B cell (primary cell): ENCODE data around the gene ZNF277. TPM values are rescaled to one million over a fixed set of nuclear protein-coding genes. Genes with fewer than 3 reads are reported as not detected.

Experiments used
- ATAC-seq: fragments of 200-7000 bp; cut with Tn5 transposase; one replicate; pipeline ENCODE4 v1.10.0; 2021; ENCODE audit warnings: low read depth, mild to moderate bottlenecking, moderate number of reproducible peaks, moderate library complexity
- CTCF ChIA-PET: fragments of 350-600 bp; sonication (Branson Sonifier 250); formaldehyde crosslinking; loops from one replicate; lab custom pipeline; 2021; ENCODE audit warnings: antibody characterized with exemption, inconsistent platforms; lab: Charles Lee
- POLR2A ChIA-PET: fragments of 350-600 bp; sonication (Branson Sonifier 250); formaldehyde crosslinking; loops from one replicate; lab custom pipeline; 2021; ENCODE audit warnings: antibody characterized with exemption; lab: Charles Lee
- DNase-seq: peaks from one replicate; pipeline ENCODE4 v3.0.0; 2013
- H2AFZ ChIP-seq: 2 replicates; pipeline ENCODE4 v1.6.1; 2012; ENCODE audit warnings: mild to moderate bottlenecking, low read depth, low read length; ENCODE audit not compliant: insufficient read depth, poor library complexity, severe bottlenecking
- H3K27ac ChIP-seq, 2 donors: 1 replicate in 1 of 2; 2 replicates in 1 of 2; pipeline ENCODE4 v1.5.1; 2012 to 2013; ENCODE audit warnings: low read length in 2 of 2, mild to moderate bottlenecking in 2 of 2, moderate library complexity in 1 of 2
- H3K27me3 ChIP-seq, 4 experiments: fragments of 200-600 bp in 1 of 4; sonication (generic) in 1 of 4; replicated peaks in 1 of 4; 1 replicate in 2 of 4; 2 replicates in 2 of 4; pipeline versions ENCODE4 v1.6.1 to v1.7.0; 2013 to 2016; ENCODE audit warnings: low read length in 3 of 4, mild to moderate bottlenecking in 2 of 4, mixed read lengths in 1 of 4, moderate library complexity in 1 of 4; ENCODE audit not compliant: insufficient read depth in 4 of 4, control insufficient read depth in 3 of 4; ENCODE audit errors: control extremely low read depth in 1 of 4
- H3K36me3 ChIP-seq, 2 experiments: replicated peaks in 1 of 2; 1 replicate in 1 of 2; 2 replicates in 1 of 2; pipeline versions ENCODE4 v1.6.1 to v1.7.1; 2013; ENCODE audit warnings: low read length in 1 of 2; ENCODE audit not compliant: insufficient read depth in 2 of 2, control insufficient read depth in 1 of 2; ENCODE audit errors: control extremely low read depth in 1 of 2, extremely low read depth in 1 of 2
- H3K4me1 ChIP-seq, 2 donors: fragments of 200-600 bp in 1 of 2; sonication (generic) in 1 of 2; 1 replicate in 1 of 2; 2 replicates in 1 of 2; pipeline versions ENCODE4 v1.5.1 to v1.6.1; 2013 to 2017; ENCODE audit warnings: low read length in 2 of 2; ENCODE audit not compliant: control insufficient read depth in 2 of 2, insufficient read depth in 2 of 2
- H3K4me2 ChIP-seq: replicated peaks from 2 replicates; pipeline ENCODE3; 2012; ENCODE audit warnings: mild to moderate bottlenecking, low read depth, low read length; ENCODE audit not compliant: poor library complexity, severe bottlenecking
- H3K4me3 ChIP-seq, 5 experiments: fragments of 200-600 bp in 1 of 5; sonication (generic) in 1 of 5; 1 replicate in 3 of 5; 2 replicates in 2 of 5; pipeline versions ENCODE4 v1.5.1 to v1.7.0; 2011 to 2016; ENCODE audit warnings: low read length in 4 of 5, mild to moderate bottlenecking in 4 of 5, low read depth in 2 of 5, control low read depth in 1 of 5, moderate library complexity in 1 of 5; ENCODE audit not compliant: insufficient read depth in 1 of 5; ENCODE audit errors: control extremely low read depth in 1 of 5, extremely low read depth in 1 of 5
- H3K79me2 ChIP-seq: fragments of 200-600 bp; sonication (generic); one replicate; pipeline ENCODE4 v1.6.0; 2016; ENCODE audit warnings: low read length; ENCODE audit not compliant: control insufficient read depth, insufficient read depth
- H3K9ac ChIP-seq: fragments of 200-600 bp; sonication (generic); 2 replicates; pipeline ENCODE4 v1.6.1; 2017; ENCODE audit warnings: mild to moderate bottlenecking, low read length, moderate library complexity
- H3K9me3 ChIP-seq, 3 donors: one replicate each; pipeline versions ENCODE4 v1.6.1 to v1.7.1; 2013; ENCODE audit warnings: low read length in 2 of 3; ENCODE audit not compliant: control insufficient read depth in 2 of 3, insufficient read depth in 1 of 3; ENCODE audit errors: control extremely low read depth in 1 of 3
- H4K20me1 ChIP-seq: 2 replicates; pipeline ENCODE4 v1.6.0; 2012; ENCODE audit warnings: mild to moderate bottlenecking, low read length; ENCODE audit not compliant: insufficient read depth, control insufficient read depth, poor library complexity, severe bottlenecking
- H3K27ac Mint-ChIP-seq: one replicate; pipeline ENCODE4 v1.8.0; 2021; ENCODE audit warnings: mixed read lengths
- H3K27me3 Mint-ChIP-seq: one replicate; pipeline ENCODE4 v1.8.0; 2021; ENCODE audit warnings: mixed read lengths
- H3K4me1 Mint-ChIP-seq: one replicate; pipeline ENCODE4 v1.8.0; 2021; ENCODE audit warnings: mixed read lengths
- H3K4me3 Mint-ChIP-seq: one replicate; pipeline ENCODE4 v1.8.0; 2021; ENCODE audit warnings: mixed read lengths
- H3K9me3 Mint-ChIP-seq: one replicate; pipeline ENCODE4 v1.8.0; 2022; ENCODE audit warnings: mixed read lengths; ENCODE audit not compliant: insufficient read depth
- CTCF ChIP-seq: fragments of 200-600 bp; IDR thresholded peaks from one replicate; pipeline ENCODE4 v1.8.0; 2022; ENCODE audit warnings: antibody characterized with exemption, mild to moderate bottlenecking
- EZH2 ChIP-seq: IDR thresholded peaks from 2 replicates; pipeline ENCODE4 v1.6.1; 2012; ENCODE audit warnings: borderline replicate concordance, low read depth, mild to moderate bottlenecking, moderate library complexity, low read length; ENCODE audit not compliant: insufficient read depth, poor library complexity, severe bottlenecking
- WGBS: methylation state at CpG from one replicate; pipeline ENCODE4 v1.1.5; 2013; ENCODE audit warnings: missing lambda C conversion rate; ENCODE audit not compliant: insufficient coverage; 5-methylcytosine and 5-hydroxymethylcytosine counted together
- intact Hi-C: fragments of 100-400 bp; cut with micrococcal nuclease; formaldehyde crosslinking; loops from one replicate; pipeline ENCODE4 v1.10.0; 2022
- polyA plus RNA-seq: library from polyadenylated mRNA; depleted of rRNA; stranded (reverse); fragments of >200 nt; gene quantifications from 2 replicates; pipeline ENCODE4 v1.2.3, GENCODE V29; 2012
- total RNA-seq, 2 donors: library from RNA; stranded (reverse); fragments of 120-200 nt in 1 of 2; gene quantifications; 1 replicate in 1 of 2; 2 replicates in 1 of 2; pipeline versions ENCODE4 v1.2.3 to v1.2.4, GENCODE V29; 2013 to 2022

Gene ZNF277
- total and polyA plus RNA-seq, 2 donors (not counting 1 experiment from before 2014, with no cell fraction given): 9.5 to 18.6 TPM

- H3K9me3 ChIP-seq: no peaks in the 10 kb centered on the region
- no peak overlapping the region for H3K27ac Mint-ChIP-seq
- H3K4me3 ChIP-seq: no peak overlapping the region
- peaks cover 25% of the 10 kb centered on the region for H3K27me3 Mint-ChIP-seq
- H2AFZ ChIP-seq: no peak overlapping the region
- H3K9me3 Mint-ChIP-seq: no peaks in the 10 kb centered on the region
- no peaks in the 10 kb centered on the region for H4K20me1 ChIP-seq
- no CpG with 5 or more reads among the region's 1 CpG for WGBS
- H3K4me1 ChIP-seq: no peaks in the 10 kb centered on the region
- H3K9ac ChIP-seq: no peak overlapping the region
- POLR2A ChIA-PET: no interaction called here
- H3K4me1 Mint-ChIP-seq: no peaks in the 10 kb centered on the region
- no peak for ATAC-seq
- TF ChIP-seq CTCF: no peak
- TF ChIP-seq EZH2: no peak
- intact Hi-C loops: no loop called here
- H3K4me2 ChIP-seq: no peak overlapping the region
- DNase-seq: no peak
- H3K79me2 ChIP-seq: no peaks in the 10 kb centered on the region
- no peaks in the 10 kb centered on the region for H3K27me3 ChIP-seq
- no peak overlapping the region for H3K4me3 Mint-ChIP-seq
- H3K36me3 ChIP-seq: no peaks in the 10 kb centered on the region
- CTCF ChIA-PET: no interaction called here
- H3K27ac ChIP-seq: no peak overlapping the region
Measured at GRCh38 chr7:112171673-112172072, 34.8 kb upstream of the ZNF277 start.

GRCh38 chr7:112172870-112173567, 33.5 kb upstream of the ZNF277 start:
- Mint-ChIP-seq H3K4me3 (no peak overlapping the region), H3K4me1 (no peaks in the 10 kb centered on the region), H3K9me3 (no peaks in the 10 kb centered on the region), H3K27ac (no peak overlapping the region), H3K27me3 (peaks cover 36% of the 10 kb centered on the region)
- Histone ChIP-seq H4K20me1 (no peaks in the 10 kb centered on the region), H3K27ac (no peak overlapping the region), H3K4me3 (no peak overlapping the region), H3K4me2 (no peak overlapping the region), H3K9me3 (no peaks in the 10 kb centered on the region), H3K36me3 (no peaks in the 10 kb centered on the region), H3K27me3 (peaks cover 0 to 2% (median 0%) of the 10 kb centered on the region in 4 experiments), H3K79me2 (no peaks in the 10 kb centered on the region), H2AFZ (no peak overlapping the region), H3K9ac (no peak overlapping the region), H3K4me1 (no peaks in the 10 kb centered on the region)
- ChIA-PET POLR2A (no interaction called here), CTCF (interaction anchor here (0.6 kb wide), 1 partner anchor 221 kb away, joined by 3 read pairs; no protein-coding TSS in a partner anchor)
- 83% methylated on average over 4 of the region's 8 CpGs for WGBS
- TF ChIP-seq EZH2 (no peak), CTCF (no peak)
- intact Hi-C loops: no loop called here
- ATAC-seq (no peak), DNase-seq (no peak)
